HCT116 (cell line): ENCODE results near the gene CYBA. TPM values are rescaled to one million over a fixed set of nuclear protein-coding genes. Genes with fewer than 3 reads are reported as not detected.

Source experiments
- ATAC-seq: fragments of 200-7000 bp; cut with Tn5 transposase; 2 replicates; pipeline ENCODE4 v1.9.1; 2020; ENCODE audit warnings: mild to moderate bottlenecking, moderate library complexity
- BruUV-seq: library from RNA; stranded (reverse); fragments of 400-500 nt; replicated peaks from 2 replicates; lab custom pipeline; 2021; lab: Mats Ljungman, UMichigan
- CTCF ChIA-PET: fragments of 300-600 bp; sonication (Branson Sonifier 250); formaldehyde crosslinking; loops from one replicate; lab custom pipeline; 2021; ENCODE audit warnings: antibody characterized with exemption; lab: Charles Lee
- POLR2A ChIA-PET: fragments of 300-600, 350-600 bp; sonication (Branson Sonifier 250); formaldehyde crosslinking; loops from one replicate; lab custom pipeline; 2021; ENCODE audit warnings: antibody characterized with exemption; lab: Charles Lee
- RAD21 ChIA-PET, 2 experiments: fragments of 300-600 bp; sonication (Branson Sonifier 250); formaldehyde crosslinking; loops; one replicate each; lab custom pipeline; 2023; ENCODE audit warnings: low total read pairs in 2 of 2; ENCODE audit not compliant: uncharacterized antibody in 2 of 2, unreplicated experiment in 2 of 2, low non-redundant PET in 1 of 2; lab: Charles Lee
- DNase-seq: peaks from one replicate; pipeline ENCODE4 v3.0.0-alpha.2; 2010; ENCODE audit warnings: low read depth, low spot score
- H2AFZ ChIP-seq: fragments of 200-600 bp; shearing (Covaris generic), sonication (generic); 2 replicates; pipeline ENCODE4 v1.6.1; 2017; ENCODE audit warnings: low read depth, mixed run types, mixed read lengths, antibody characterized with exemption, low read length; ENCODE audit not compliant: poor library complexity, severe bottlenecking
- H3K27ac ChIP-seq: 2 replicates; pipeline ENCODE4 v1.5.1; 2012; ENCODE audit warnings: low read depth, low read length
- H3K27me3 ChIP-seq: fragments of 200-600 bp; sonication (generic); 2 replicates; pipeline ENCODE4 v1.6.1; 2016; ENCODE audit warnings: mixed run types, low read length, mixed read lengths; ENCODE audit not compliant: insufficient read depth
- H3K36me3 ChIP-seq, 2 experiments: fragments of 200-500 bp in 1 of 2; fragments of 200-600 bp in 1 of 2; sonication (Bioruptor generic) in 1 of 2; sonication (generic) in 1 of 2; 2 replicates each; pipeline versions ENCODE4 v1.5.1 to v1.6.1; 2014 to 2016; ENCODE audit warnings: low read length in 2 of 2, inconsistent platforms in 1 of 2, mixed read lengths in 1 of 2, mixed run types in 1 of 2; ENCODE audit not compliant: insufficient read depth in 2 of 2, control insufficient read depth in 1 of 2
- H3K4me1 ChIP-seq, 2 experiments: fragments of 200-600 bp in 1 of 2; sonication (generic) in 1 of 2; 2 replicates each; pipeline versions ENCODE4 v1.5.1 to v1.6.1; 2012 to 2017; ENCODE audit warnings: low read length in 2 of 2, inconsistent platforms in 1 of 2, mild to moderate bottlenecking in 1 of 2, mixed read lengths in 1 of 2, mixed run types in 1 of 2, moderate library complexity in 1 of 2; ENCODE audit not compliant: insufficient read depth in 2 of 2, control insufficient read depth in 1 of 2
- H3K4me2 ChIP-seq: fragments of 200-600 bp; sonication (generic); 2 replicates; pipeline ENCODE4 v1.6.1; 2017; ENCODE audit warnings: mixed run types, low read length, mixed read lengths
- H3K4me3 ChIP-seq, 2 experiments: fragments of 200-600 bp in 1 of 2; sonication (generic) in 1 of 2; replicated peaks in 1 of 2; 2 replicates each; pipeline ENCODE4 v1.5.1; 2011 to 2016; ENCODE audit warnings: low read length in 2 of 2, control low read depth in 1 of 2, low read depth in 1 of 2, mild to moderate bottlenecking in 1 of 2, mixed read lengths in 1 of 2, mixed run types in 1 of 2
- H3K79me2 ChIP-seq: fragments of 200-600 bp; sonication (generic); 2 replicates; pipeline ENCODE4 v1.6.1; 2017; ENCODE audit warnings: mild to moderate bottlenecking, mixed run types, low read length, moderate library complexity, mixed read lengths; ENCODE audit not compliant: insufficient read depth
- H3K9ac ChIP-seq: fragments of 200-600 bp; sonication (generic); 2 replicates; pipeline ENCODE4 v1.6.1; 2016; ENCODE audit warnings: low read length, mixed read lengths
- H3K9me2 ChIP-seq: fragments of 200-600 bp; sonication (generic), shearing (Covaris generic); 2 replicates; pipeline ENCODE4 v1.6.1; 2017; ENCODE audit warnings: mixed run types, mild to moderate bottlenecking, moderate library complexity; ENCODE audit not compliant: insufficient read depth
- H3K9me3 ChIP-seq, 2 experiments: fragments of 200-500 bp in 1 of 2; fragments of 200-600 bp in 1 of 2; sonication (Bioruptor generic) in 1 of 2; sonication (generic) in 1 of 2; 2 replicates each; pipeline ENCODE4 v1.6.1; 2014 to 2017; ENCODE audit warnings: low read length in 2 of 2, mixed read lengths in 2 of 2, inconsistent platforms in 1 of 2, low read depth in 1 of 2, mild to moderate bottlenecking in 1 of 2, mixed run types in 1 of 2, moderate library complexity in 1 of 2; ENCODE audit not compliant: control insufficient read depth in 1 of 2, insufficient read depth in 1 of 2
- H4K20me1 ChIP-seq: fragments of 200-600 bp; sonication (generic), shearing (Covaris generic); 2 replicates; pipeline ENCODE4 v1.6.1; 2017; ENCODE audit warnings: mixed run types, mild to moderate bottlenecking, moderate library complexity; ENCODE audit not compliant: insufficient read depth
- ATF3 ChIP-seq: IDR thresholded peaks from 2 replicates; pipeline ENCODE4 v1.6.1; 2012
- CBX3 ChIP-seq: IDR thresholded peaks from 2 replicates; pipeline ENCODE4 v1.6.1; 2012; ENCODE audit warnings: low read depth
- CEBPB ChIP-seq: IDR thresholded peaks from 2 replicates; pipeline ENCODE4 v1.6.1; 2012; ENCODE audit warnings: low read depth
- EGR1 ChIP-seq: IDR thresholded peaks from 2 replicates; pipeline ENCODE4 v1.6.1; 2012; ENCODE audit warnings: low read depth
- ELF1 ChIP-seq: IDR thresholded peaks from 2 replicates; pipeline ENCODE4 v1.6.1; 2012; ENCODE audit warnings: low read depth, borderline replicate concordance
- FOSL1 ChIP-seq: IDR thresholded peaks from 2 replicates; pipeline ENCODE4 v1.6.1; 2012; ENCODE audit warnings: low read depth
- POLR2A ChIP-seq: IDR thresholded peaks from 2 replicates; pipeline ENCODE4 v1.7.0; 2011; ENCODE audit warnings: borderline replicate concordance; ENCODE audit not compliant: insufficient read depth, insufficient read length; ENCODE audit errors: extremely low read depth
- RAD21 ChIP-seq: IDR thresholded peaks from 2 replicates; pipeline ENCODE4 v1.6.1; 2012; ENCODE audit warnings: low read depth, mild to moderate bottlenecking
- ZFX ChIP-seq: fragments of 450-650 bp; IDR thresholded peaks from 2 replicates; pipeline ENCODE4 v1.6.1; 2017
- ZNF274 ChIP-seq: fragments of 200-500 bp; sonication (Bioruptor generic); IDR thresholded peaks from 2 replicates; pipeline ENCODE4 v1.6.1; 2014; ENCODE audit warnings: mild to moderate bottlenecking, low read depth, low read length, inconsistent platforms
- intact Hi-C: fragments of 100-400 bp; cut with micrococcal nuclease; formaldehyde crosslinking; loops from 2 replicates; pipeline ENCODE4 v1.10.0; 2022
- total RNA-seq: library from RNA; stranded (reverse); gene quantifications from one replicate; pipeline ENCODE4 v1.2.1, GENCODE V29; 2021; ENCODE audit not compliant: unreplicated experiment
- TF ChIP-seq, protein P1 (sequence below): IDR thresholded peaks from 2 replicates; pipeline ENCODE4 v1.6.1; 2011; ENCODE audit warnings: mild to moderate bottlenecking, low read length, moderate library complexity; ENCODE audit not compliant: insufficient replicate concordance; ENCODE audit errors: extremely low read depth

The CYBA gene
- total RNA-seq, 1 experiment from 2014 or later = 321 TPM

DNA sequence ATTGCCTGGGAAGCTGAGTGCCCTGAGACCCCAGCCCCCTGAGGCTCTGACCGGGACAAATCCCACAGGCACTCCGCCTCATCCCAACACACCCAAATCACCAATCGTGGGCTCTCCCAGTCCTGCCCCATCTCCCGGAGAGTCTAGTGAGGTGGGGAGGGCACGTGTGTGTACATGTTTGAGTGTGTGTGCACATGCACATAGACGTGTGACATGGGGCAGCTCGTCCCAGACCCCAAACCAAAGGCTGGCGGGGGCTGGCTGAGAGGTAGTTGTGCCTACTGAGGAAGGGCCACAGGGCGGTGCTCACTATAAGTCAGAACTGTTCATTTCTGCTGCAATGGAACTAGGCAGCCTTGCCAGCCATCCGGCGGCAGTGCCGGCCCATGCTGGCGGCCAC is 26.9 kb upstream of the CYBA start:
- RAD21 ChIA-PET = no interaction called here
- no TSS peak for BruUV-seq
- H3K27ac ChIP-seq = no peak overlapping the region
- TF ChIP-seq RAD21 = no peak
- no peaks in the 10 kb centered on the region for H3K36me3 ChIP-seq
- intact Hi-C loops = no loop called here
- CTCF ChIA-PET = no interaction called here
- no peaks in the 10 kb centered on the region for H3K79me2 ChIP-seq
- H3K4me2 ChIP-seq = no peak overlapping the region
- POLR2A ChIA-PET = no interaction called here
- H2AFZ ChIP-seq = no peak overlapping the region
- H3K4me1 ChIP-seq = peaks cover 0 to 14% of the 10 kb centered on the region in 2 experiments; a peak in 2 of 4 replicates
- DNase-seq (no peak), ATAC-seq (no peak)
- H3K27me3 ChIP-seq = no peaks in the 10 kb centered on the region
- no peak overlapping the region for H3K9ac ChIP-seq
- no peaks in the 10 kb centered on the region for H3K9me3 ChIP-seq
- no peaks in the 10 kb centered on the region for H3K9me2 ChIP-seq
- no peak overlapping the region for H3K4me3 ChIP-seq
- H4K20me1 ChIP-seq = no peaks in the 10 kb centered on the region

- Histone ChIP-seq H3K79me2 (no peaks in the 10 kb centered on the region), H3K9ac (no peak overlapping the region), H3K36me3 (no peaks in the 10 kb centered on the region), H3K4me3 (no peak overlapping the region), H3K9me3 (no peaks in the 10 kb centered on the region), H2AFZ (no peak overlapping the region), H3K27me3 (no peaks in the 10 kb centered on the region), H3K4me2 (no peak overlapping the region), H3K4me1 (peaks cover 0 to 14% of the 10 kb centered on the region in 2 experiments; a peak in 2 of 4 replicates), H3K9me2 (no peaks in the 10 kb centered on the region), H4K20me1 (no peaks in the 10 kb centered on the region), H3K27ac (no peak overlapping the region)
- TF ChIP-seq ZNF274 (no peak), POLR2A (no peak), CBX3 (no peak), ELF1 (no peak), ZFX (no peak), ATF3 (no peak), EGR1 (no peak), CEBPB (no peak), FOSL1 (no peak)
- TF ChIP-seq, protein P1, sequence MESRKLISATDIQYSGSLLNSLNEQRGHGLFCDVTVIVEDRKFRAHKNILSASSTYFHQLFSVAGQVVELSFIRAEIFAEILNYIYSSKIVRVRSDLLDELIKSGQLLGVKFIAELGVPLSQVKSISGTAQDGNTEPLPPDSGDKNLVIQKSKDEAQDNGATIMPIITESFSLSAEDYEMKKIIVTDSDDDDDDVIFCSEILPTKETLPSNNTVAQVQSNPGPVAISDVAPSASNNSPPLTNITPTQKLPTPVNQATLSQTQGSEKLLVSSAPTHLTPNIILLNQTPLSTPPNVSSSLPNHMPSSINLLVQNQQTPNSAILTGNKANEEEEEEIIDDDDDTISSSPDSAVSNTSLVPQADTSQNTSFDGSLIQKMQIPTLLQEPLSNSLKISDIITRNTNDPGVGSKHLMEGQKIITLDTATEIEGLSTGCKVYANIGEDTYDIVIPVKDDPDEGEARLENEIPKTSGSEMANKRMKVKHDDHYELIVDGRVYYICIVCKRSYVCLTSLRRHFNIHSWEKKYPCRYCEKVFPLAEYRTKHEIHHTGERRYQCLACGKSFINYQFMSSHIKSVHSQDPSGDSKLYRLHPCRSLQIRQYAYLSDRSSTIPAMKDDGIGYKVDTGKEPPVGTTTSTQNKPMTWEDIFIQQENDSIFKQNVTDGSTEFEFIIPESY = no peak
- ChIA-PET CTCF (no interaction called here), POLR2A (no interaction called here), RAD21 (no interaction called here)
- intact Hi-C loops = no loop called here
- no TSS peak for BruUV-seq
- no peak for DNase-seq
- ATAC-seq = no peak
Measured at GRCh38 chr16:88676502-88677242, 25.8 kb upstream of the CYBA start.
